Activated naive CD4-positive, alpha-beta T cell treated with anti-CD3 and anti-CD28 coated beads, Interleukin-2, amount 10 ng/mL, durations not matched to agents 7 days and 5 days (primary cell): ENCODE results near the gene ANKRD49.

Source experiments
- CTCF ChIA-PET: fragments of 350-600 bp; sonication (Branson Sonifier 250); formaldehyde crosslinking; loops from one replicate; lab custom pipeline; 2021; ENCODE audit warnings: antibody characterized with exemption; lab: Charles Lee
- DNase-seq: peaks from one replicate; pipeline ENCODE4 v3.0.0-alpha.2; 2020
- H3K27ac Mint-ChIP-seq: one replicate; pipeline ENCODE4 v1.8.0; 2021; ENCODE audit warnings: mild to moderate bottlenecking, moderate library complexity, mixed read lengths
- H3K27me3 Mint-ChIP-seq: one replicate; pipeline ENCODE4 v1.8.0; 2021; ENCODE audit warnings: mild to moderate bottlenecking, mixed read lengths
- H3K36me3 Mint-ChIP-seq: one replicate; pipeline ENCODE4 v1.8.0; 2021; ENCODE audit warnings: mixed read lengths
- H3K4me1 Mint-ChIP-seq: one replicate; pipeline ENCODE4 v1.8.0; 2021; ENCODE audit warnings: mixed read lengths
- H3K4me3 Mint-ChIP-seq: one replicate; pipeline ENCODE4 v1.8.0; 2021; ENCODE audit warnings: mild to moderate bottlenecking, moderate library complexity, mixed read lengths
- H3K9me3 Mint-ChIP-seq: one replicate; pipeline ENCODE4 v1.8.0; 2021; ENCODE audit warnings: mixed read lengths

Gene ANKRD49

GRCh38 chr11:94543695-94544645 is 50.2 kb downstream of the ANKRD49 start, which contains the start of gene FUT4:
Gene FUT4, plus strand, starts transcription at chr11:94543921. Its CDS starts 213 bp downstream, at chr11:94544134.
- H3K36me3 Mint-ChIP-seq: peaks cover 11% of the 10 kb centered on the region
- no peaks in the 10 kb centered on the region for H3K9me3 Mint-ChIP-seq
- H3K27me3 Mint-ChIP-seq: peaks cover 8% of the 10 kb centered on the region
- peaks cover 36% of the 10 kb centered on the region for H3K4me1 Mint-ChIP-seq
- H3K27ac Mint-ChIP-seq: peak within 1 kb of the TSS; percentile 99
- CTCF ChIA-PET: no interaction called here
- peak; percentile 82 for DNase-seq
- peak within 1 kb of the TSS; percentile 97 for H3K4me3 Mint-ChIP-seq

DNA sequence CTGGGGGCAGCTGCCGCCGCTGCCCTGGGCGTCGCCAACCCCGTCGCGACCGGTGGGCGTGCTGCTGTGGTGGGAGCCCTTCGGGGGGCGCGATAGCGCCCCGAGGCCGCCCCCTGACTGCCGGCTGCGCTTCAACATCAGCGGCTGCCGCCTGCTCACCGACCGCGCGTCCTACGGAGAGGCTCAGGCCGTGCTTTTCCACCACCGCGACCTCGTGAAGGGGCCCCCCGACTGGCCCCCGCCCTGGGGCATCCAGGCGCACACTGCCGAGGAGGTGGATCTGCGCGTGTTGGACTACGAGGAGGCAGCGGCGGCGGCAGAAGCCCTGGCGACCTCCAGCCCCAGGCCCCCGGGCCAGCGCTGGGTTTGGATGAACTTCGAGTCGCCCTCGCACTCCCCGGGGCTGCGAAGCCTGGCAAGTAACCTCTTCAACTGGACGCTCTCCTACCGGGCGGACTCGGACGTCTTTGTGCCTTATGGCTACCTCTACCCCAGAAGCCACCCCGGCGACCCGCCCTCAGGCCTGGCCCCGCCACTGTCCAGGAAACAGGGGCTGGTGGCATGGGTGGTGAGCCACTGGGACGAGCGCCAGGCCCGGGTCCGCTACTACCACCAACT is 51.0 kb downstream of the ANKRD49 start:
- CTCF ChIA-PET: no interaction called here
- H3K4me1 Mint-ChIP-seq: peaks cover 37% of the 10 kb centered on the region

DNA sequence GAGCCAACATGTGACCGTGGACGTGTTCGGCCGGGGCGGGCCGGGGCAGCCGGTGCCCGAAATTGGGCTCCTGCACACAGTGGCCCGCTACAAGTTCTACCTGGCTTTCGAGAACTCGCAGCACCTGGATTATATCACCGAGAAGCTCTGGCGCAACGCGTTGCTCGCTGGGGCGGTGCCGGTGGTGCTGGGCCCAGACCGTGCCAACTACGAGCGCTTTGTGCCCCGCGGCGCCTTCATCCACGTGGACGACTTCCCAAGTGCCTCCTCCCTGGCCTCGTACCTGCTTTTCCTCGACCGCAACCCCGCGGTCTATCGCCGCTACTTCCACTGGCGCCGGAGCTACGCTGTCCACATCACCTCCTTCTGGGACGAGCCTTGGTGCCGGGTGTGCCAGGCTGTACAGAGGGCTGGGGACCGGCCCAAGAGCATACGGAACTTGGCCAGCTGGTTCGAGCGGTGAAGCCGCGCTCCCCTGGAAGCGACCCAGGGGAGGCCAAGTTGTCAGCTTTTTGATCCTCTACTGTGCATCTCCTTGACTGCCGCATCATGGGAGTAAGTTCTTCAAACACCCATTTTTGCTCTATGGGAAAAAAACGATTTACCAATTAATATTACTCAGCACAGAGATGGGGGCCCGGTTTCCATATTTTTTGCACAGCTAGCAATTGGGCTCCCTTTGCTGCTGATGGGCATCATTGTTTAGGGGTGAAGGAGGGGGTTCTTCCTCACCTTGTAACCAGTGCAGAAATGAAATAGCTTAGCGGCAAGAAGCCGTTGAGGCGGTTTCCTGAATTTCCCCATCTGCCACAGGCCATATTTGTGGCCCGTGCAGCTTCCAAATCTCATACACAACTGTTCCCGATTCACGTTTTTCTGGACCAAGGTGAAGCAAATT is 51.7 kb downstream of the ANKRD49 start:
- no peak for DNase-seq

More for the DNA sequence above, 51.0 kb downstream of the ANKRD49 start:
- Mint-ChIP-seq H3K27ac (peak overlapping the region; percentile 78), H3K4me3 (peak overlapping the region; percentile 71), H3K9me3 (no peaks in the 10 kb centered on the region), H3K27me3 (peaks cover 3% of the 10 kb centered on the region), H3K36me3 (peaks cover 14% of the 10 kb centered on the region)
- DNase-seq: no peak

DNA sequence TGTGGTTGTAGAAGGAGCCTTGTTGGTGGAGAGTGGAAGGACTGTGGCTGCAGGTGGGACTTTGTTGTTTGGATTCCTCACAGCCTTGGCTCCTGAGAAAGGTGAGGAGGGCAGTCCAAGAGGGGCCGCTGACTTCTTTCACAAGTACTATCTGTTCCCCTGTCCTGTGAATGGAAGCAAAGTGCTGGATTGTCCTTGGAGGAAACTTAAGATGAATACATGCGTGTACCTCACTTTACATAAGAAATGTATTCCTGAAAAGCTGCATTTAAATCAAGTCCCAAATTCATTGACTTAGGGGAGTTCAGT is 52.3 kb downstream of the ANKRD49 start:
- Mint-ChIP-seq H3K4me1 (peaks cover 40% of the 10 kb centered on the region), H3K27me3 (peaks cover 3% of the 10 kb centered on the region), H3K36me3 (peaks cover 20% of the 10 kb centered on the region), H3K27ac (no peak overlapping the region), H3K9me3 (no peaks in the 10 kb centered on the region), H3K4me3 (peak overlapping the region; percentile 71)
- CTCF ChIA-PET: interaction anchor here (1.1 kb wide), 2 partner anchors 19 to 28 kb away, joined by 4 to 5 read pairs; no protein-coding TSS in a partner anchor
- DNase-seq: no peak

More for the DNA sequence above, 51.7 kb downstream of the ANKRD49 start:
- peak overlapping the region; percentile 71 for H3K4me3 Mint-ChIP-seq
- H3K36me3 Mint-ChIP-seq: peaks cover 20% of the 10 kb centered on the region
- CTCF ChIA-PET: interaction anchor here (1.1 kb wide), 2 partner anchors 20 to 28 kb away, joined by 4 to 5 read pairs; no protein-coding TSS in a partner anchor
- peaks cover 3% of the 10 kb centered on the region for H3K27me3 Mint-ChIP-seq
- H3K27ac Mint-ChIP-seq: peak overlapping the region; percentile 78
- H3K4me1 Mint-ChIP-seq: peaks cover 40% of the 10 kb centered on the region
- no peaks in the 10 kb centered on the region for H3K9me3 Mint-ChIP-seq

GRCh38 chr11:94546886-94547285 is 53.1 kb downstream of the ANKRD49 start:
- Mint-ChIP-seq H3K4me1 (peaks cover 40% of the 10 kb centered on the region), H3K4me3 (peak overlapping the region; percentile 3), H3K9me3 (no peaks in the 10 kb centered on the region), H3K27me3 (peaks cover 3% of the 10 kb centered on the region), H3K36me3 (peaks cover 20% of the 10 kb centered on the region), H3K27ac (no peak overlapping the region)
- DNase-seq: no peak
- CTCF ChIA-PET: interaction anchor here (2.2 kb wide), 1 partner anchor 30 kb away, joined by 6 read pairs; no protein-coding TSS in a partner anchor

- CTCF ChIA-PET: no interaction called here
- H3K27me3 Mint-ChIP-seq: no peaks in the 10 kb centered on the region
- peaks cover 29% of the 10 kb centered on the region for H3K4me1 Mint-ChIP-seq
Measured at GRCh38 chr11:94549146-94549545, 55.4 kb downstream of the ANKRD49 start.

More at GRCh38 chr11:94549146-94549545, 55.4 kb downstream of the ANKRD49 start:
- DNase-seq: no peak
- peaks cover 18% of the 10 kb centered on the region for H3K36me3 Mint-ChIP-seq
- peak overlapping the region; percentile 14 for H3K27ac Mint-ChIP-seq
- H3K9me3 Mint-ChIP-seq: no peaks in the 10 kb centered on the region
- no peak overlapping the region for H3K4me3 Mint-ChIP-seq
